ENCODE results near the gene RABL6.

DNA sequence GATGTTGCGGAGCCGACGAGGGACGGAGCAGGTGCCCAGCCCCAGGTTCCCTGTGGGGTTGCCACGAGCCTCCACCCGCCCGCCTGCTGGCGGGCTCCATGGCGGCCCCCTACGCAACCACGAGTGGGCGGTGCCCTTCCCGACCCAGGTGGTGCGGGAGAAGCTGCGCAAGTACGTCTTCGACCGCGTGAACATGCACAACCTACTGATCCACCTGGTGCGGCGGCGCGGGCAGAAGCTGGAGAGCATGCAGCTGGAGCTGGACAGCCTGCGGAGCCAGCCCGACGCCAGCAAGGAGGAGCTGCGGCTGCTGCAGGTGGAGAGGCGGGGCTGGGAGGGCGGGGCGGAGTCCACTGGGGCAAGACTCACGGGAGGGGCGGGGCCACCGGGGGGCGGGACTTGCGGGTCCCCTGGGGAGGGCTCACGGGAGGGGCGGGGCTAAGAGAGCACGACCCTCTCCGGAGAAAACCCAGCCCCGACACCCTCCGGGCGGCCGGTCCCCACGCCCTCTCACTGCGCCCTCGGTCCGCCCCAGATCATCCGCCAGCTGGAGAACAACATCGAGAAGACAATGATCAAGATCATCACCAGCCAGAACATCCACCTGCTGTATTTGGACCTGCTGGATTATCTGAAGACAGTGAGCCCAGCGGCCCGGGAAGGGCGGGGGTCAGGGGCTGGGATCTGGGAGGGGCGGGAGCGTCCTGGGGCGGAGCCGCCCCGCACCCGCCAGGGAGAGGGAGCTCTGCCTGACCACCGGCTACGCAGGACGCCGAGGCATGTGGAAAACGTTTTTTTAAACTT lies 7.7 kb upstream of the RABL6 start:
- TF ChIP-seq, protein P1, sequence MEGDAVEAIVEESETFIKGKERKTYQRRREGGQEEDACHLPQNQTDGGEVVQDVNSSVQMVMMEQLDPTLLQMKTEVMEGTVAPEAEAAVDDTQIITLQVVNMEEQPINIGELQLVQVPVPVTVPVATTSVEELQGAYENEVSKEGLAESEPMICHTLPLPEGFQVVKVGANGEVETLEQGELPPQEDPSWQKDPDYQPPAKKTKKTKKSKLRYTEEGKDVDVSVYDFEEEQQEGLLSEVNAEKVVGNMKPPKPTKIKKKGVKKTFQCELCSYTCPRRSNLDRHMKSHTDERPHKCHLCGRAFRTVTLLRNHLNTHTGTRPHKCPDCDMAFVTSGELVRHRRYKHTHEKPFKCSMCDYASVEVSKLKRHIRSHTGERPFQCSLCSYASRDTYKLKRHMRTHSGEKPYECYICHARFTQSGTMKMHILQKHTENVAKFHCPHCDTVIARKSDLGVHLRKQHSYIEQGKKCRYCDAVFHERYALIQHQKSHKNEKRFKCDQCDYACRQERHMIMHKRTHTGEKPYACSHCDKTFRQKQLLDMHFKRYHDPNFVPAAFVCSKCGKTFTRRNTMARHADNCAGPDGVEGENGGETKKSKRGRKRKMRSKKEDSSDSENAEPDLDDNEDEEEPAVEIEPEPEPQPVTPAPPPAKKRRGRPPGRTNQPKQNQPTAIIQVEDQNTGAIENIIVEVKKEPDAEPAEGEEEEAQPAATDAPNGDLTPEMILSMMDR (IDR thresholded peaks at IDR 0.05), result no peak
- TF ChIP-seq POLR2A (IDR thresholded peaks at IDR 0.05) (no peak), EP300 (IDR thresholded peaks at IDR 0.05) (no peak)
